Keratinocyte (primary cell): ENCODE measurements around the gene MCF2L2. TPM values are rescaled to one million over a fixed set of nuclear protein-coding genes. Genes with fewer than 3 reads are reported as not detected.

Experiments
- DNase-seq: peaks from one replicate; pipeline ENCODE4 v3.0.0-alpha.2; 2011; ENCODE audit warnings: low read depth, missing footprints, low spot score
- FAIRE-seq: peaks from 2 replicates; lab custom pipeline; 2011; peaks lifted over from hg19 to GRCh38; lab: Jason Lieb, UNC
- H2AFZ ChIP-seq: 2 replicates; pipeline ENCODE4 v1.6.0; 2012; ENCODE audit warnings: low read length, control low read depth, inconsistent platforms; ENCODE audit not compliant: control insufficient read depth
- H3K27ac ChIP-seq: 2 replicates; pipeline ENCODE4 v1.5.1; 2011; ENCODE audit warnings: low read length; ENCODE audit not compliant: control insufficient read depth, insufficient read depth
- H3K27me3 ChIP-seq: 3 replicates; pipeline ENCODE4 v1.6.0; 2011; ENCODE audit warnings: low read length; ENCODE audit not compliant: control insufficient read depth, insufficient read depth; ENCODE audit errors: extremely low read depth
- H3K36me3 ChIP-seq, 2 experiments: 2 replicates in 1 of 2; 3 replicates in 1 of 2; pipeline ENCODE4 v1.5.1; 2011; ENCODE audit warnings: low read length in 2 of 2, mild to moderate bottlenecking in 1 of 2; ENCODE audit not compliant: control insufficient read depth in 2 of 2, insufficient read depth in 2 of 2; ENCODE audit errors: extremely low read depth in 1 of 2
- H3K4me1 ChIP-seq: 3 replicates; pipeline ENCODE4 v1.5.1; 2011; ENCODE audit warnings: low read length; ENCODE audit not compliant: control insufficient read depth, insufficient read depth; ENCODE audit errors: extremely low read depth
- H3K4me2 ChIP-seq: 3 replicates; pipeline ENCODE4 v1.6.0; 2011; ENCODE audit warnings: low read depth, low read length; ENCODE audit not compliant: control insufficient read depth, insufficient read depth; ENCODE audit errors: extremely low read depth
- H3K4me3 ChIP-seq, 3 experiments: fragments of 200-600 bp in 1 of 3; sonication (generic) in 1 of 3; 2 replicates in 2 of 3; 3 replicates in 1 of 3; pipeline ENCODE4 v1.5.1; 2011 to 2016; ENCODE audit warnings: low read length in 3 of 3, mild to moderate bottlenecking in 3 of 3, control low read depth in 2 of 3, inconsistent platforms in 1 of 3, low read depth in 1 of 3, mixed read lengths in 1 of 3, mixed run types in 1 of 3, moderate library complexity in 1 of 3; ENCODE audit not compliant: control insufficient read depth in 2 of 3, insufficient read depth in 2 of 3; ENCODE audit errors: extremely low read depth in 1 of 3
- H3K79me2 ChIP-seq: 2 replicates; pipeline ENCODE4 v1.6.0; 2012; ENCODE audit warnings: low read length; ENCODE audit not compliant: control insufficient read depth, insufficient read depth
- H3K9ac ChIP-seq: 3 replicates; pipeline ENCODE4 v1.6.0; 2011; ENCODE audit warnings: low read length; ENCODE audit not compliant: control insufficient read depth, insufficient read depth; ENCODE audit errors: extremely low read depth
- H3K9me1 ChIP-seq: 3 replicates; pipeline ENCODE4 v1.6.0; 2011; ENCODE audit warnings: low read length; ENCODE audit not compliant: control insufficient read depth, insufficient read depth; ENCODE audit errors: extremely low read depth
- H3K9me3 ChIP-seq: 2 replicates; pipeline ENCODE4 v1.5.1; 2012; ENCODE audit warnings: low read depth, low read length; ENCODE audit not compliant: control insufficient read depth
- H4K20me1 ChIP-seq: 3 replicates; pipeline ENCODE4 v1.6.0; 2011; ENCODE audit warnings: low read length; ENCODE audit not compliant: control insufficient read depth, insufficient read depth; ENCODE audit errors: extremely low read depth
- CTCF ChIP-seq, 3 experiments: IDR thresholded peaks in 1 of 3; conservative IDR thresholded peaks in 1 of 3; optimal IDR thresholded peaks in 1 of 3; 2 replicates in 2 of 3; 3 replicates in 1 of 3; pipeline versions ENCODE3 to v1.5.1; 2011; ENCODE audit warnings: low read length in 3 of 3, mild to moderate bottlenecking in 3 of 3, moderate library complexity in 2 of 3, control low read depth in 1 of 3, inconsistent platforms in 1 of 3; ENCODE audit not compliant: insufficient read depth in 2 of 3; ENCODE audit errors: extremely low read depth in 1 of 3
- EZH2 ChIP-seq: IDR thresholded peaks from one replicate; pipeline ENCODE4 v1.6.1; 2012; ENCODE audit warnings: inconsistent platforms, mild to moderate bottlenecking, low read length, moderate library complexity
- dilution Hi-C: fragments of 300-500 bp; cut with MboI; formaldehyde crosslinking; loops from one replicate; pipeline ENCODE4 v1.7.0; 2020; ENCODE audit warnings: low sequenced_read_pairs; ENCODE audit not compliant: extremely low pct_ligation_motif_present
- polyA plus RNA-seq, 5 experiments: library from polyadenylated mRNA; depleted of rRNA in 3 of 5; stranded (reverse) in 3 of 5; stranded (forward) in 1 of 5; unstranded in 1 of 5; fragments of >200 nt; gene quantifications; 1 replicate in 1 of 5; 2 replicates in 3 of 5; 3 replicates in 1 of 5; pipeline versions ENCODE4 v1.2.1 to v1.2.3, GENCODE V29; 2011 to 2012; ENCODE audit warnings: missing spikeins in 2 of 5, low read depth in 1 of 5, low replicate concordance in 1 of 5

MCF2L2 gene
- polyA plus RNA-seq, 1 donor (not counting 4 experiments of a cell fraction or from before 2014, with no cell fraction given) = 0.26 TPM

- peak overlapping the region; percentile 99 for H3K27ac ChIP-seq
- FAIRE-seq (no peak), DNase-seq (no peak)
- no peaks in the 10 kb centered on the region for H3K9me3 ChIP-seq
- no peak overlapping the region for H3K9ac ChIP-seq
- no peaks in the 10 kb centered on the region for H3K27me3 ChIP-seq
- dilution Hi-C loops = no loop called here
- H3K36me3 ChIP-seq = no peaks in the 10 kb centered on the region
- no peak overlapping the region for H2AFZ ChIP-seq
- H3K4me3 ChIP-seq = no peak overlapping the region
- peaks cover 26% of the 10 kb centered on the region for H3K4me1 ChIP-seq
- no peaks in the 10 kb centered on the region for H3K79me2 ChIP-seq
- TF ChIP-seq CTCF (optimal IDR thresholded peaks at IDR 0.05 in 1 of 3, IDR thresholded peaks at IDR 0.05 in 1 of 3, conservative IDR thresholded peaks at IDR 0.05 in 1 of 3; ENCODE audit: extremely low read depth in 1 of 3, insufficient read depth in 2 of 3, low read length in 3 of 3) = no peak
- TF ChIP-seq EZH2 = no peak
- no peak overlapping the region for H3K4me2 ChIP-seq
- H3K9me1 ChIP-seq = no peaks in the 10 kb centered on the region
- H4K20me1 ChIP-seq = no peaks in the 10 kb centered on the region
Observed at GRCh38 chr3:183369117-183369516, 59.3 kb downstream of the MCF2L2 start.

- no peak for TF ChIP-seq EZH2
- TF ChIP-seq CTCF (optimal IDR thresholded peaks at IDR 0.05 in 1 of 3, IDR thresholded peaks at IDR 0.05 in 1 of 3, conservative IDR thresholded peaks at IDR 0.05 in 1 of 3; ENCODE audit: extremely low read depth in 1 of 3, insufficient read depth in 2 of 3, low read length in 3 of 3) = no peak
- no peaks in the 10 kb centered on the region for H3K9me3 ChIP-seq
- no peaks in the 10 kb centered on the region for H3K9me1 ChIP-seq
- no peak overlapping the region for H3K4me2 ChIP-seq
- peaks cover 3% of the 10 kb centered on the region for H3K4me1 ChIP-seq
- DNase-seq = no peak
- H3K27me3 ChIP-seq = no peaks in the 10 kb centered on the region
- no peak overlapping the region for H3K4me3 ChIP-seq
- no peaks in the 10 kb centered on the region for H3K36me3 ChIP-seq
- no peak overlapping the region for H2AFZ ChIP-seq
- no peak overlapping the region for H3K27ac ChIP-seq
- no peak for FAIRE-seq
- no peaks in the 10 kb centered on the region for H3K79me2 ChIP-seq
- no peak overlapping the region for H3K9ac ChIP-seq
- H4K20me1 ChIP-seq = no peaks in the 10 kb centered on the region
- dilution Hi-C loops = no loop called here
Observed at GRCh38 chr3:183360971-183361624, 67.3 kb downstream of the MCF2L2 start.
